PFSK-1 (cell line): ENCODE data around the gene HIGD2A.

ENCODE experiments used
- POLR2AphosphoS5 ChIP-seq: IDR thresholded peaks from 2 replicates; pipeline ENCODE4 v1.6.1; 2012; ENCODE audit warnings: low read depth, mild to moderate bottlenecking, control low read depth, low read length, moderate library complexity
- REST ChIP-seq, 2 experiments: IDR thresholded peaks; 2 replicates each; pipeline versions ENCODE4 v1.6.1 to v1.8.0; 2011 to 2012; ENCODE audit warnings: low read depth in 2 of 2, low read length in 2 of 2, control low read depth in 1 of 2, inconsistent platforms in 1 of 2, mild to moderate bottlenecking in 1 of 2, moderate library complexity in 1 of 2; ENCODE audit not compliant: insufficient read depth in 1 of 2

- TF ChIP-seq REST (IDR thresholded peaks at IDR 0.05; ENCODE audit: insufficient read depth in 1 of 2, low read depth in 2 of 2, low read length in 2 of 2), result no peak
- no peak for TF ChIP-seq POLR2AphosphoS5
Observed at GRCh38 chr5:176412517-176413254, 24.1 kb downstream of the HIGD2A start.
